Suprapubic skin (tissue), 4 donors: ENCODE data around the gene TFEC. TPM values are rescaled to one million over a fixed set of nuclear protein-coding genes. Genes with fewer than 3 reads are reported as not detected.

Experiments used
- DNase-seq, 2 donors: peaks; one replicate each; pipeline ENCODE4 v3.0.0-alpha.2; 2019; ENCODE audit warnings: low spot score in 2 of 2
- H3K27ac ChIP-seq: fragments of 200-600 bp; sonication (generic); one replicate; pipeline ENCODE4 v1.5.1; 2019
- H3K27me3 ChIP-seq: fragments of 200-600 bp; sonication (generic); one replicate; pipeline ENCODE4 v1.5.1; 2019
- H3K36me3 ChIP-seq: fragments of 200-600 bp; sonication (generic); one replicate; pipeline ENCODE4 v1.5.1; 2019
- H3K4me1 ChIP-seq: fragments of 200-600 bp; sonication (generic); one replicate; pipeline ENCODE4 v1.5.1; 2019
- H3K4me3 ChIP-seq: fragments of 200-600 bp; sonication (generic); one replicate; pipeline ENCODE4 v1.5.1; 2019; ENCODE audit warnings: mild to moderate bottlenecking
- H3K9me3 ChIP-seq: fragments of 200-600 bp; sonication (generic); one replicate; pipeline ENCODE4 v1.5.1; 2019
- CTCF ChIP-seq, 2 donors: fragments of 200-600 bp in 1 of 2; fragments of 450-650 bp in 1 of 2; sonication (generic) in 1 of 2; IDR thresholded peaks; one replicate each; pipeline ENCODE4 v1.5.1; 2016 to 2019; ENCODE audit warnings: antibody characterized with exemption in 2 of 2, mild to moderate bottlenecking in 1 of 2, moderate library complexity in 1 of 2
- EP300 ChIP-seq: sonication (generic); formaldehyde crosslinking; IDR thresholded peaks from one replicate; pipeline ENCODE4 v1.6.1; 2017; ENCODE audit warnings: antibody characterized with exemption
- POLR2A ChIP-seq, 2 donors: fragments of 450-650 bp; IDR thresholded peaks; one replicate each; pipeline ENCODE4 v1.6.1; 2017; ENCODE audit warnings: antibody characterized with exemption in 2 of 2, mild to moderate bottlenecking in 2 of 2, moderate library complexity in 2 of 2
- POLR2AphosphoS5 ChIP-seq, 3 donors: sonication (generic); formaldehyde crosslinking; IDR thresholded peaks; one replicate each; pipeline ENCODE4 v1.6.1; 2017; ENCODE audit warnings: antibody characterized with exemption in 3 of 3
- WGBS: methylation state at CpG from one replicate; pipeline ENCODE4 v1.1.5; 2018; 5-methylcytosine and 5-hydroxymethylcytosine counted together
- total RNA-seq, 4 donors: library from RNA; depleted of rRNA; stranded (reverse); fragments of >200 nt; gene quantifications; one replicate each; pipeline ENCODE4 v1.1.0, GENCODE V29; 2016

Gene TFEC
- total RNA-seq, 4 donors from 2014 or later: 0.30 to 0.72 (median 0.36) TPM

GRCh38 chr7:115924411-115924810 is 106.2 kb downstream of the TFEC start:
- Histone ChIP-seq H3K27ac (no peak overlapping the region), H3K4me1 (no peaks in the 10 kb centered on the region), H3K36me3 (no peaks in the 10 kb centered on the region), H3K9me3 (no peaks in the 10 kb centered on the region), H3K27me3 (no peaks in the 10 kb centered on the region), H3K4me3 (no peak overlapping the region)
- WGBS: 45% methylated on average over 2 of the region's 2 CpGs
- DNase-seq: no peak
- TF ChIP-seq POLR2AphosphoS5 (IDR thresholded peaks at IDR 0.05) (no peak), POLR2A (IDR thresholded peaks at IDR 0.05) (no peak), EP300 (no peak), CTCF (IDR thresholded peaks at IDR 0.05) (no peak)

- H3K36me3 ChIP-seq: no peaks in the 10 kb centered on the region
- no peak for DNase-seq
- WGBS: 93% methylated on average over 1 of the region's 1 CpG
- H3K4me3 ChIP-seq: no peak overlapping the region
- no peaks in the 10 kb centered on the region for H3K4me1 ChIP-seq
- H3K27me3 ChIP-seq: no peaks in the 10 kb centered on the region
- H3K27ac ChIP-seq: no peak overlapping the region
- no peak for TF ChIP-seq CTCF (IDR thresholded peaks at IDR 0.05)
- TF ChIP-seq EP300: no peak
- TF ChIP-seq POLR2AphosphoS5 (IDR thresholded peaks at IDR 0.05): no peak
- TF ChIP-seq POLR2A (IDR thresholded peaks at IDR 0.05): no peak
- H3K9me3 ChIP-seq: no peaks in the 10 kb centered on the region
Measured at GRCh38 chr7:115920367-115920766, 110.2 kb downstream of the TFEC start.

GRCh38 chr7:115914951-115915350 is 115.6 kb downstream of the TFEC start:
- Histone ChIP-seq H3K4me3 (no peak overlapping the region), H3K9me3 (no peaks in the 10 kb centered on the region), H3K4me1 (no peaks in the 10 kb centered on the region), H3K36me3 (no peaks in the 10 kb centered on the region), H3K27ac (no peak overlapping the region), H3K27me3 (no peaks in the 10 kb centered on the region)
- DNase-seq: no peak
- 57% methylated on average over 1 of the region's 1 CpG for WGBS
- TF ChIP-seq CTCF (IDR thresholded peaks at IDR 0.05) (no peak), POLR2A (IDR thresholded peaks at IDR 0.05) (no peak), EP300 (no peak), POLR2AphosphoS5 (IDR thresholded peaks at IDR 0.05) (no peak)

- TF ChIP-seq EP300 (no peak), POLR2A (IDR thresholded peaks at IDR 0.05) (no peak), CTCF (IDR thresholded peaks at IDR 0.05) (no peak), POLR2AphosphoS5 (IDR thresholded peaks at IDR 0.05) (no peak)
- Histone ChIP-seq H3K9me3 (no peaks in the 10 kb centered on the region), H3K4me1 (no peaks in the 10 kb centered on the region), H3K4me3 (no peak overlapping the region), H3K27ac (no peak overlapping the region), H3K36me3 (no peaks in the 10 kb centered on the region), H3K27me3 (no peaks in the 10 kb centered on the region)
- no peak for DNase-seq
- 58% methylated on average over 3 of the region's 3 CpGs for WGBS
Measured at GRCh38 chr7:115911465-115911864, 119.1 kb downstream of the TFEC start.

- DNase-seq: no peak
- TF ChIP-seq POLR2A (IDR thresholded peaks at IDR 0.05) (no peak), CTCF (IDR thresholded peaks at IDR 0.05) (peak in 1 of 2 donors; percentile 30), POLR2AphosphoS5 (IDR thresholded peaks at IDR 0.05) (no peak), EP300 (no peak)
- Histone ChIP-seq H3K27ac (no peak overlapping the region), H3K27me3 (no peaks in the 10 kb centered on the region), H3K4me3 (no peak overlapping the region), H3K36me3 (no peaks in the 10 kb centered on the region), H3K4me1 (no peaks in the 10 kb centered on the region), H3K9me3 (no peaks in the 10 kb centered on the region)
- WGBS: 1% methylated on average over 5 of the region's 5 CpGs
Measured at GRCh38 chr7:115910541-115911164, 119.9 kb downstream of the TFEC start.
